ENCODE measurements around the gene CROT.

Gene CROT

GRCh38 chr7:87341441-87341840 lies 4.0 kb upstream of the CROT start:
- no peak for DNase-seq (ENCODE audit: low spot score)

DNA sequence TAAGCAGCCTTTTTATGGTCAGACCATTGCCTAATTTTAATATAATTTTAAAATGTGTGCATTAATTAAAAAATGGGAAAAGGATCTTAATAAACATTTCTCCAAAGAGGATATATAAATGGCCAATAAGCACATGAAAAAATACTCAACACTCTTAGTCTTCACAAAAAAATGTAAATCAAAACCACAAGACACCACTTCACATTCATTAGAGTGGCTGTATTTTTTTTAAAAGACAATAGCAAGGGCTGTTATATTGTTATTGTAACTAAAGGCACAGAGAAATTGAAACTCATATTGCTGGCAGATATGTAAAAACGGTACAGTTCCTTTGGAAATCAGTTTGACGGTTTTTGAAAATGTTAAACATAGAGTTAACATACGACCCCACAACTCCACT lies 3.2 kb upstream of the CROT start:
- no peak for DNase-seq (ENCODE audit: low spot score)

DNA sequence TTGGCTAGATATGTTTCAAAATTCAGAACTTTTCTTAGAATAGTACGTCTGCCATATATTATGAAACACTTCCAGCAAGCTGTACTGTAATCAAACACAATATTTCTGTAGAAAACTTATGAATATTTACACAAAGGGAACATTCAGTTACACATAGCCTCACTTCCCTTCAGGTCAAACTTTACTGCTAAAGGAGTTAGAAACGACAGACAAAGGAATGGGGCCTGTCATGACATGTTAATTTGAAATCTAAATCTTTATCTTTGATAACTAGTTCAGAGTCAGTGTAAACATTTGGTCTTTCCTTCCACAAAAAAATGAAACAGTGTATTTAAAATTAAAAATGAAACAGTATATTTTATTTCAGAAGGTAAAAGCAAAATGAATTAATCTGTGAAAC lies 1.0 kb upstream of the CROT start:
- DNase-seq (ENCODE audit: low spot score) = no peak

DNA sequence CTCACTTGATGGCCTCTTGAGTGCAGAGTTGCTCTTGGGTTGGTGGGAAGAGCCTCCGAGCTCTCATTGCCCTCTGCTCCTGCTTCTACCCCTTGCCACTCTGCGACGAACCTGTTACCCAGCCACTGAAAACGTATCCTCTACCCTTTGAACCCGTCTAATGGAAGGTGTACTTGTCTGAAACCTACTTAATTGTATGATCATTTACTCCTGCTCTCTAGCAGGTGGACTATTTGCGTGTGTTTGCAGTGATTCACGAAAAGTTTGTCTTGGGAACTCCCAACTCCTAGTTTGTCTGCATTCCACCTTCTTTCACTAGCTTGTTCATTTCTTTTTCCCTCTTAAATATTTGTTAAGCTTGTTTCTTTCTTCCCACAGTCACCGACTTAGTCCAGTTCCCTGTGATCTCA lies 503 bp downstream of the CROT start:
- peak; percentile 7 for DNase-seq (ENCODE audit: low spot score)

DNA sequence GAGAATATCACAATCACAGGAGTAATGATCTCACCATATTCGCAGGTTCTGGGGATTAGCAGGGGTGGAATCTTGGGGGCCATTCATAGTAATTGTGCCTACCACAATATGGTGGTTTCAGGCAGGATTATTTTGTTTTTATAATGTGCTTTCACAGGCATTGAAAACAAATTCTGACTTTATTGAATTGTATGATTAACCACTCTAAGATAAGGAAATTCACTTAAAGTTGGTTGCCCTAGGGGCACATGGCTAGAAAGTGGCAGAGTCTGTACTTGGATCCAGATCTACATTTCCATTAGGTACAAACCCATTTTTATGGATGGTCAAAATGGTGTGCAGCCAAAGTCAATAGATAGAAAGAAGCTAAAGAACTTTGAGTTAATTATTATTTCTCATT lies 1.7 kb downstream of the CROT start:
- DNase-seq (ENCODE audit: low spot score) = no peak

DNA sequence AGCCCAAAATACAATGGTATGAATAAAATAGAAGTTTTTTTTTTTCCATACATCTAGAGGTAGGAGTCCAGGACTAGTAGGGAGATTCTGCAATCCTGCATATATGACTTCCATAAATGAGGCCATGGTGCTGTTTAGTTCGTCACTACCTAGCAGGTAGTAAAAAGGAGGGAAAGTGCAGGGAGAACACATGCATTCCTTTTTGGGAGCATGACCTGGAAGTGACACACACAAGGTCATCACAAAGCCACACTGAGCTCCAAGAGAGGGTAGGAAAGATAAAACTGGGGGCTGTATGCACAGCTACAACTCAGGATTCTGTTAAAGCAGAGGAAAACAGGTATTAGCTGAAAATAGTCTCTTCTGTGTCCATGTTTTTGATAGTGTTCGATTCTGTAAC lies 2.2 kb downstream of the CROT start:
- no peak for DNase-seq (ENCODE audit: low spot score)

GRCh38 chr7:87354749-87355148 lies 9.3 kb downstream of the CROT start:
- DNase-seq (ENCODE audit: low spot score) = no peak

DNA sequence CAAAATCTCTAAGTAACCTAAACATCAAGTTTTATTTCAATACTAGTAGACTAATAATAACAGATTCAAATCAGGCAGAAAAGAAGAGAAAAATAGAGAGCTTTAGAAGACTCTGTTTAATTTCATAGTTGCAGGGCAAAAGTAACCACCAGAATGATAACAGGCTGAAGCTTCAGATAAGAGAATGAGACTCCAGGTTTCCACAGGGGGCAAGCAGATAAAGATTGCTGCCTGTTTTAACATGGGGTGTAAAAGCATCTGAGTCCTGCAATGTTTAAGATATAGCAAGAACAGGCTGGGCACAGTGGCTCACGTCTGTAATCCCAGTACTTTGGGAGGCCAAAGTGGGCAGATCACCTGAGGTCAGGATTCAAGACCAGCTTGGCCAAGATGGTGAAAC lies 11.0 kb downstream of the CROT start:
- DNase-seq (ENCODE audit: low spot score) = no peak

DNA sequence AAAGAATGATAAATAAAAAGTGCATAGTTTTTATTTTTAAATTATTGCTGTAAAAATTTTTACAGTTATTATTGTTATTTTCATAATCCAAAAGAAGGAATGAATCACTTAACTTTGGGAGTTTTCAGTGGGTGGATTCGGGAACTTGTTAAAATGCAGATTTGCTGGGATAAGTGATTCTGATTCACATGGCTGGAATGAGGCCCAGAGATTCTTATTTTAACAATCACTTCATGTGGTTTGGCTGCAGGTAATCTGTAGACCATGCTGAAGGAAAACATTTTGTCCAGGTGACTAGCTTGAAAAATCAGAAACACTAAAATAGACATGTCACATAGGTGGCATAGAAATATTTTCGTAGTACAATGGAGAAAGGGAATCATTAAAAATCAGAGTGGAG lies 13.9 kb downstream of the CROT start:
- DNase-seq (ENCODE audit: low spot score) = no peak

DNA sequence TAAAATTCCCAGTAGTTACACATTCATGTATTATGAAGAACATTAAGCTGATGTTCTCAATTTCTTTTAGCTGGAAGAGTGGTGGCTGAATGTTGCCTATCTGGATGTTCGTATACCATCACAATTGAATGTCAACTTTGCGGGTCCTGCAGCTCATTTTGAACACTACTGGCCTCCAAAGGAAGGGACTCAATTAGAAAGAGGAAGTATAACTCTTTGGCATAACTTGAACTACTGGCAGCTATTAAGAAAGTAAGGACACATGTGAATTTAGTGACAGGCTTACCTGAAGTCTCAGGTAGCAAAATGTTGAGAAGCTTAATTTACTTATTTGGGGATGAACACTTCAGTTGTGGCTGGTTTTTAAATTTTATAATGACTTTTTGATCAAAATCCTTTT lies 15.9 kb downstream of the CROT start:
- no peak for DNase-seq (ENCODE audit: low spot score)

GRCh38 chr7:87363342-87363741 lies 17.9 kb downstream of the CROT start:
- no peak for DNase-seq (ENCODE audit: low spot score)

- no peak for DNase-seq (ENCODE audit: low spot score)
Measured at GRCh38 chr7:87364246-87364645, 18.8 kb downstream of the CROT start.

GRCh38 chr7:87369216-87369615 lies 23.8 kb downstream of the CROT start:
- no peak for DNase-seq (ENCODE audit: low spot score)

DNA sequence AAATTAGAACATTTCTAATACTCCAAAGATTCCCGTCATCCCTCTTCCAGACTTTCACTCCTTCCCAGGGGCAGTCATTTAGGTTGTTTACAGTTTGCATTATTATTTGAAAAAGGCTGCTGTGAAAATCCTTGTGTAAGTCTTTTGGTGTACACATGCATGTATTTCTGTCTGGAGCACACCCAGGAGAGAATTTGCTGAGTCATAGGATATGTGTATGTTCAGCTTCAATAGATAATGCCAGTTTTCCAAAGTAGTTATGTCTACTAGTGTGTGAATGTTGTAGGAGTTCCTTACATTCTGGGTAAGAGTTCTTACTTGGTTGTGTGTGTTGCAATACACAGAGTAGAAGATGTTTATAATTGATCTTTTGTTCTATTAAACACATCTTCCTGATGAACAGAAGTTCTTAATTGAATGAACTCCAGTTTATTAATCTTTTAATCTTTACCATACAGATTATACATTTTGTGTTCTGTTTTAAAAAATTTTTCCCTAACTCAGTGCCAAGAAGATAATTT lies 25.3 kb downstream of the CROT start:
- no peak for DNase-seq (ENCODE audit: low spot score)

DNA sequence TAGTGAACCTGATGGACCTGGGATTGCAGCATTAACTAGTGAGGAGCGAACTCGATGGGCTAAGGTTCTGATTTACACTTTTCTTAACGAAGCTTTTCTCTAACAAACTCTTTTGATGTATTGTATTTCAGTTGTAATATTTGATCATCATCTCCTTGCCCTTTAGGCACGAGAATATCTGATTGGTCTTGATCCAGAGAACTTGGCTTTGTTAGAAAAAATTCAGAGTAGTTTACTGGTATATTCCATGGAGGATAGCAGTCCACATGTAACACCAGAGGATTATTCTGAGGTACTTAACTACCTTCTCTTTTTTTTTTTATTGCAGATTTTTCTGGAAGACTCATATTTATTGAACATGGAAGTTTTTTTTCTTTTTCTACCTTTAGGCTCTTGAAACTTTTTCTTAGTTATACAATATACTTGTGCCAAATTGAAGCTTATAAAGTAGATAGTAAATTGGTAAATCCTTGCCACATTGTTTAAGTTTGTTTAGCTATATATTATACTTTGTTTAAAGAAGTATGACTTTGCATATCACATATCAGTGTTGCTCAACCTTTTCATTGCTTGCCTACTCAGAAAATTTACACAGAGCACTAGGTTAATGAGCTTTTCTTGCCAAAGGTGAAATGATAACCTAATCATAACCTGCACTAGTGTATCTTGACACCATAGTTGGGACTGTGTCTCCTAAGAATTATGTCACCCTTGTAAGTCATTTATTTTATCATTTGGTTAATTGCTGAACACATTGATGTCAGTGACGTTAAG lies 30.4 kb downstream of the CROT start:
- no peak for DNase-seq (ENCODE audit: low spot score)

DNA sequence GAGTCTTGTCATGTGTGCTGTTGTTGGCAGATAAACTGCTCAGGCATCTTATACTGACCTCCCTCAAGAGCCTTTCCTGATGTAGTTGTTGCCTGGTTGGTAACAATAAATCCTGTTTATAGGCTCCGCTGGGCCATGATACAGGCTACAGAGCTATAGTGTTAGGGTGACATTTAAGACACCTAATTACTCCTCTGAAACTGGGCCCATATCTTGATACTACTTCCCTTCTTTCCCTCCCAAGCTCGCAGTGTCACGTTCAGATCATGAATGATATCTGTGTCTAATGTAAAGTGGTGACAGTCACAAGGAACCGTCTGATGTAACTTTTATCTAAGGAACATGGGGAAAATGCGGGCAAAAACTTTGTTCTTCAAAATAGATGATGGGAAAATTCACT lies 35.4 kb downstream of the CROT start:
- DNase-seq (ENCODE audit: low spot score) = no peak

GRCh38 chr7:87391020-87391701 lies 45.7 kb downstream of the CROT start:
- no peak for DNase-seq (ENCODE audit: low spot score)

- DNase-seq (ENCODE audit: low spot score) = no peak
Measured at GRCh38 chr7:87395442-87396020, 50.1 kb downstream of the CROT start.

- DNase-seq (ENCODE audit: low spot score) = no peak
Measured at GRCh38 chr7:87398446-87398845, 53.0 kb downstream of the CROT start.

GRCh38 chr7:87404674-87405073 lies 59.2 kb downstream of the CROT start:
- no peak for DNase-seq (ENCODE audit: low spot score)

DNA sequence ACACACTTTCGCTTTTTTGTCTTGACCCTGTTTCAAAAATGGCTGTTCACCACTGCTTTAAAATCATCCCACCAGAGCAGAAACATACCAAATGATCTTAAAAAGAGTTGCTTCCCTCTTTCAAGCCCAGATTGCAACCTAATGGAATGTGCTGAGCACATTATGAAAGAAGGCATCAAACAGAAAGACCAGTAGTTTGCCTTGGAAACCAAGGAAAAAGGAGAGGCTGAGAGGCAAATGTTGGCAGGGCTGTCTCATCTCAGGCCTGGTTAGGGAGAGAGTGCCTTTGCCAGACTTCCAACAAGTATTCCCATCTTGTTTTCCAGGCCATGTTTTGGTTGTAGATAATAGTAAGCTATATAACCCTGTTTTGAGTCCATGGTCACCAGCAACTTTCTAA lies 65.7 kb downstream of the CROT start:
- DNase-seq (ENCODE audit: low spot score) = no peak

GRCh38 chr7:87413029-87413428 lies 67.6 kb downstream of the CROT start:
- no peak for DNase-seq (ENCODE audit: low spot score)
